ENCODE data around the gene CFHR2.
"Not testable (repeated sequence)": the region's sequence is repeated elsewhere in the genome, so short reads cannot be mapped to it uniquely, and the experiment has no call there.

The CFHR2 gene

GRCh38 chr1:196991919-196992651 lies 48.5 kb downstream of the CFHR2 start:
- DNase-seq (ENCODE audit: low read depth, low spot score); H3K4me3 ChIP-seq (ENCODE audit: low read length): not testable (repeated sequence)

- DNase-seq (ENCODE audit: low read depth, low spot score) = no peak
- H3K4me3 ChIP-seq (ENCODE audit: low read length) = no peak overlapping the region
Measured at GRCh38 chr1:196993916-196994315, 50.4 kb downstream of the CFHR2 start.

GRCh38 chr1:196997423-196997822 lies 53.9 kb downstream of the CFHR2 start:
- no peak for DNase-seq (ENCODE audit: low read depth, low spot score)
- no peak overlapping the region for H3K4me3 ChIP-seq (ENCODE audit: low read length)

- H3K4me3 ChIP-seq (ENCODE audit: low read length) = no peak overlapping the region
- no peak for DNase-seq (ENCODE audit: low read depth, low spot score)
Measured at GRCh38 chr1:197001828-197002227, 58.3 kb downstream of the CFHR2 start.

GRCh38 chr1:197003132-197003531 lies 59.6 kb downstream of the CFHR2 start:
- H3K4me3 ChIP-seq (ENCODE audit: low read length) = no peak overlapping the region
- no peak for DNase-seq (ENCODE audit: low read depth, low spot score)

- H3K4me3 ChIP-seq (ENCODE audit: low read length) = no peak overlapping the region
- DNase-seq (ENCODE audit: low read depth, low spot score) = no peak
Measured at GRCh38 chr1:197008861-197009260, 65.3 kb downstream of the CFHR2 start.
